ENCODE measurements around the gene BUD23. TPM values are rescaled to one million over a fixed set of nuclear protein-coding genes. Genes with fewer than 3 reads are reported as not detected.

Gene BUD23
- total and polyA plus RNA-seq, 9 of the 15 experiments (the other 6 are each of a cell fraction or from before 2014, with no cell fraction given), result 79.5 to 270 (median 150) TPM

DNA sequence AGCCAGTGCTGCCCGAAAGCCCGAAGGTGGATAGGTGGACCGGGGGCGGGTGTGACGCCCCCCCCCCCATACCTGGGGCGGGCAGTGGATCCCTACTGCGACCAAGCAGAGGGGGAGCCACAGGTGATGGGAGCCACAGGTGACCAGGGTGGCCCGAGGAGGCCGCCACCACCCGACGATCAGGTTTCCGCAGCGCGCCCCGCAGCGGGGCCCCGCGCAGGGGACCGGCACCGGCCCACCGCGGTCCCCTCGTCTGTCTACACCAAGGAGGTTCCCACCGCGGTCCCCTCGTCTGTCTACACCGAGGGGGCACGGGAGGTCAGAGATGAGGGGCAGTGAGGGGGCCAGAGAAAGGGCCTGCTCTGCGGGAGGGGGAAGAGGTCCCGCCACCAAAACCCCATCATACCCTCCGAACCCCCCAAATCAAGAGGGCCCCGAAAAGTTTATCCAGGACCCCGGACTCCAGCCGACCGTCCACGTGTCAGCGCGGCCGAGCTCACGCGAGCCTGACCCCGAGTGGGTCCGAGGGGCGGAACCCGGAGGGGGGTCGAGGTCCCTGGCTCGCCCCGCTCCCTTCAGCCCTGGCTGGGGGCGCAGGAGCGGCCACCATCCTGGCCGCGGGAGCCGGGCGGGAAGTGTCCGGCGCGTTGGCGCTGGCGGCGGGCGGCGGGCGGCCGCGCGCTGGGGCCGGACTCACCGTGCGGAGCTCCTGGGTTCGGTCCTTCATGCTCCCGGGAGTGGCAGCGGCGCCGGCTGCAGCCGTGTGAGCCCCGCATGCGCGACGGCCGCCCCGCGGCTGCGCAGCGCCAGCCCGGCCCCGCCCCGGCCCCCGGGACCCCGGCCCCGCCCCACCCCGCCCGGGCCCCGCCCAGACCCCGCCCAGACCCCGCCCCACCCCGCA, 35.8 kb downstream of the BUD23 start, which contains the start of gene STX1A (continued):
- TF ChIP-seq, protein P1, sequence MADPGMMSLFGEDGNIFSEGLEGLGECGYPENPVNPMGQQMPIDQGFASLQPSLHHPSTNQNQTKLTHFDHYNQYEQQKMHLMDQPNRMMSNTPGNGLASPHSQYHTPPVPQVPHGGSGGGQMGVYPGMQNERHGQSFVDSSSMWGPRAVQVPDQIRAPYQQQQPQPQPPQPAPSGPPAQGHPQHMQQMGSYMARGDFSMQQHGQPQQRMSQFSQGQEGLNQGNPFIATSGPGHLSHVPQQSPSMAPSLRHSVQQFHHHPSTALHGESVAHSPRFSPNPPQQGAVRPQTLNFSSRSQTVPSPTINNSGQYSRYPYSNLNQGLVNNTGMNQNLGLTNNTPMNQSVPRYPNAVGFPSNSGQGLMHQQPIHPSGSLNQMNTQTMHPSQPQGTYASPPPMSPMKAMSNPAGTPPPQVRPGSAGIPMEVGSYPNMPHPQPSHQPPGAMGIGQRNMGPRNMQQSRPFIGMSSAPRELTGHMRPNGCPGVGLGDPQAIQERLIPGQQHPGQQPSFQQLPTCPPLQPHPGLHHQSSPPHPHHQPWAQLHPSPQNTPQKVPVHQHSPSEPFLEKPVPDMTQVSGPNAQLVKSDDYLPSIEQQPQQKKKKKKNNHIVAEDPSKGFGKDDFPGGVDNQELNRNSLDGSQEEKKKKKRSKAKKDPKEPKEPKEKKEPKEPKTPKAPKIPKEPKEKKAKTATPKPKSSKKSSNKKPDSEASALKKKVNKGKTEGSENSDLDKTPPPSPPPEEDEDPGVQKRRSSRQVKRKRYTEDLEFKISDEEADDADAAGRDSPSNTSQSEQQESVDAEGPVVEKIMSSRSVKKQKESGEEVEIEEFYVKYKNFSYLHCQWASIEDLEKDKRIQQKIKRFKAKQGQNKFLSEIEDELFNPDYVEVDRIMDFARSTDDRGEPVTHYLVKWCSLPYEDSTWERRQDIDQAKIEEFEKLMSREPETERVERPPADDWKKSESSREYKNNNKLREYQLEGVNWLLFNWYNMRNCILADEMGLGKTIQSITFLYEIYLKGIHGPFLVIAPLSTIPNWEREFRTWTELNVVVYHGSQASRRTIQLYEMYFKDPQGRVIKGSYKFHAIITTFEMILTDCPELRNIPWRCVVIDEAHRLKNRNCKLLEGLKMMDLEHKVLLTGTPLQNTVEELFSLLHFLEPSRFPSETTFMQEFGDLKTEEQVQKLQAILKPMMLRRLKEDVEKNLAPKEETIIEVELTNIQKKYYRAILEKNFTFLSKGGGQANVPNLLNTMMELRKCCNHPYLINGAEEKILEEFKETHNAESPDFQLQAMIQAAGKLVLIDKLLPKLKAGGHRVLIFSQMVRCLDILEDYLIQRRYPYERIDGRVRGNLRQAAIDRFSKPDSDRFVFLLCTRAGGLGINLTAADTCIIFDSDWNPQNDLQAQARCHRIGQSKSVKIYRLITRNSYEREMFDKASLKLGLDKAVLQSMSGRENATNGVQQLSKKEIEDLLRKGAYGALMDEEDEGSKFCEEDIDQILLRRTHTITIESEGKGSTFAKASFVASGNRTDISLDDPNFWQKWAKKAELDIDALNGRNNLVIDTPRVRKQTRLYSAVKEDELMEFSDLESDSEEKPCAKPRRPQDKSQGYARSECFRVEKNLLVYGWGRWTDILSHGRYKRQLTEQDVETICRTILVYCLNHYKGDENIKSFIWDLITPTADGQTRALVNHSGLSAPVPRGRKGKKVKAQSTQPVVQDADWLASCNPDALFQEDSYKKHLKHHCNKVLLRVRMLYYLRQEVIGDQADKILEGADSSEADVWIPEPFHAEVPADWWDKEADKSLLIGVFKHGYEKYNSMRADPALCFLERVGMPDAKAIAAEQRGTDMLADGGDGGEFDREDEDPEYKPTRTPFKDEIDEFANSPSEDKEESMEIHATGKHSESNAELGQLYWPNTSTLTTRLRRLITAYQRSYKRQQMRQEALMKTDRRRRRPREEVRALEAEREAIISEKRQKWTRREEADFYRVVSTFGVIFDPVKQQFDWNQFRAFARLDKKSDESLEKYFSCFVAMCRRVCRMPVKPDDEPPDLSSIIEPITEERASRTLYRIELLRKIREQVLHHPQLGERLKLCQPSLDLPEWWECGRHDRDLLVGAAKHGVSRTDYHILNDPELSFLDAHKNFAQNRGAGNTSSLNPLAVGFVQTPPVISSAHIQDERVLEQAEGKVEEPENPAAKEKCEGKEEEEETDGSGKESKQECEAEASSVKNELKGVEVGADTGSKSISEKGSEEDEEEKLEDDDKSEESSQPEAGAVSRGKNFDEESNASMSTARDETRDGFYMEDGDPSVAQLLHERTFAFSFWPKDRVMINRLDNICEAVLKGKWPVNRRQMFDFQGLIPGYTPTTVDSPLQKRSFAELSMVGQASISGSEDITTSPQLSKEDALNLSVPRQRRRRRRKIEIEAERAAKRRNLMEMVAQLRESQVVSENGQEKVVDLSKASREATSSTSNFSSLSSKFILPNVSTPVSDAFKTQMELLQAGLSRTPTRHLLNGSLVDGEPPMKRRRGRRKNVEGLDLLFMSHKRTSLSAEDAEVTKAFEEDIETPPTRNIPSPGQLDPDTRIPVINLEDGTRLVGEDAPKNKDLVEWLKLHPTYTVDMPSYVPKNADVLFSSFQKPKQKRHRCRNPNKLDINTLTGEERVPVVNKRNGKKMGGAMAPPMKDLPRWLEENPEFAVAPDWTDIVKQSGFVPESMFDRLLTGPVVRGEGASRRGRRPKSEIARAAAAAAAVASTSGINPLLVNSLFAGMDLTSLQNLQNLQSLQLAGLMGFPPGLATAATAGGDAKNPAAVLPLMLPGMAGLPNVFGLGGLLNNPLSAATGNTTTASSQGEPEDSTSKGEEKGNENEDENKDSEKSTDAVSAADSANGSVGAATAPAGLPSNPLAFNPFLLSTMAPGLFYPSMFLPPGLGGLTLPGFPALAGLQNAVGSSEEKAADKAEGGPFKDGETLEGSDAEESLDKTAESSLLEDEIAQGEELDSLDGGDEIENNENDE (IDR thresholded peaks at IDR 0.05; ENCODE audit: low read depth, low read length), result no peak
- peak; percentile 78; the same call in 1 of the 2 replicates for TF ChIP-seq PHF8 (IDR thresholded peaks at IDR 0.05; ENCODE audit: borderline replicate concordance, low read length)
- TF ChIP-seq, protein P2, sequence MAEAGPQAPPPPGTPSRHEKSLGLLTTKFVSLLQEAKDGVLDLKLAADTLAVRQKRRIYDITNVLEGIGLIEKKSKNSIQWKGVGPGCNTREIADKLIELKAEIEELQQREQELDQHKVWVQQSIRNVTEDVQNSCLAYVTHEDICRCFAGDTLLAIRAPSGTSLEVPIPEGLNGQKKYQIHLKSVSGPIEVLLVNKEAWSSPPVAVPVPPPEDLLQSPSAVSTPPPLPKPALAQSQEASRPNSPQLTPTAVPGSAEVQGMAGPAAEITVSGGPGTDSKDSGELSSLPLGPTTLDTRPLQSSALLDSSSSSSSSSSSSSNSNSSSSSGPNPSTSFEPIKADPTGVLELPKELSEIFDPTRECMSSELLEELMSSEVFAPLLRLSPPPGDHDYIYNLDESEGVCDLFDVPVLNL (CRISPR knock-in tag; IDR thresholded peaks at IDR 0.05; ENCODE audit: low read depth), result 0 out of 2 replicates have a peak, but pooled peaks have one; percentile 18
- TF ChIP-seq BACH1 (tag; IDR thresholded peaks at IDR 0.05), result no peak
- TF ChIP-seq ZFP36 (IDR thresholded peaks at IDR 0.05; ENCODE audit: low read depth, low read length, partially characterized antibody), result no peak
- TF ChIP-seq, protein P3, sequence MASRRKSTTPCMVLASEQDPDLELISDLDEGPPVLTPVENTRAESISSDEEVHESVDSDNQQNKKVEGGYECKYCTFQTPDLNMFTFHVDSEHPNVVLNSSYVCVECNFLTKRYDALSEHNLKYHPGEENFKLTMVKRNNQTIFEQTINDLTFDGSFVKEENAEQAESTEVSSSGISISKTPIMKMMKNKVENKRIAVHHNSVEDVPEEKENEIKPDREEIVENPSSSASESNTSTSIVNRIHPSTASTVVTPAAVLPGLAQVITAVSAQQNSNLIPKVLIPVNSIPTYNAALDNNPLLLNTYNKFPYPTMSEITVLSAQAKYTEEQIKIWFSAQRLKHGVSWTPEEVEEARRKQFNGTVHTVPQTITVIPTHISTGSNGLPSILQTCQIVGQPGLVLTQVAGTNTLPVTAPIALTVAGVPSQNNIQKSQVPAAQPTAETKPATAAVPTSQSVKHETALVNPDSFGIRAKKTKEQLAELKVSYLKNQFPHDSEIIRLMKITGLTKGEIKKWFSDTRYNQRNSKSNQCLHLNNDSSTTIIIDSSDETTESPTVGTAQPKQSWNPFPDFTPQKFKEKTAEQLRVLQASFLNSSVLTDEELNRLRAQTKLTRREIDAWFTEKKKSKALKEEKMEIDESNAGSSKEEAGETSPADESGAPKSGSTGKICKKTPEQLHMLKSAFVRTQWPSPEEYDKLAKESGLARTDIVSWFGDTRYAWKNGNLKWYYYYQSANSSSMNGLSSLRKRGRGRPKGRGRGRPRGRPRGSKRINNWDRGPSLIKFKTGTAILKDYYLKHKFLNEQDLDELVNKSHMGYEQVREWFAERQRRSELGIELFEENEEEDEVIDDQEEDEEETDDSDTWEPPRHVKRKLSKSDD (conservative IDR thresholded peaks at IDR 0.05; ENCODE audit: low read length), result no peak
- TF ChIP-seq ZZZ3 (IDR thresholded peaks at IDR 0.05), result no peak
- TF ChIP-seq LCOR (CRISPR knock-in tag; IDR thresholded peaks at IDR 0.05), result 0 out of 2 replicates have a peak, but pooled peaks have one; percentile 49
- 0 out of 2 replicates have a peak, but pooled peaks have one; percentile 50 for TF ChIP-seq SNIP1 (IDR thresholded peaks at IDR 0.05; ENCODE audit: low read depth)
- peak; percentile 70 for TF ChIP-seq RBFOX2 (IDR thresholded peaks at IDR 0.05; ENCODE audit: low read depth, low read length)
